Caki2 (cell line): ENCODE data around the gene FN1. TPM values are rescaled to one million over a fixed set of nuclear protein-coding genes. Genes with fewer than 3 reads are reported as not detected.
A peak's percentile ranks its signal among the peaks of the same experiment; 100 is the strongest.
"Not testable (repeated sequence)": the region's sequence is repeated elsewhere in the genome, so short reads cannot be mapped to it uniquely, and the experiment has no call there.

Experiments used
- DNase-seq: peaks from one replicate; pipeline ENCODE4 v3.0.0-alpha.2; 2015; ENCODE audit warnings: low read depth
- in situ Hi-C: cut with HindIII; loops from 2 replicates; pipeline ENCODE4 v1.10.0; 2016; ENCODE audit warnings: low sequenced_read_pairs, low pct_unique_long_range_greater_than_20kb, mixed read lengths
- total RNA-seq: library from RNA; depleted of rRNA; stranded (reverse); fragments of >200 nt; shearing (Covaris generic); gene quantifications from 2 replicates; pipeline ENCODE4 v1.2.3, GENCODE V29; 2014; ENCODE audit warnings: low replicate concordance; rRNA removed

Gene FN1
- total RNA-seq, 1 experiment from 2014 or later = 3,981 TPM

DNA sequence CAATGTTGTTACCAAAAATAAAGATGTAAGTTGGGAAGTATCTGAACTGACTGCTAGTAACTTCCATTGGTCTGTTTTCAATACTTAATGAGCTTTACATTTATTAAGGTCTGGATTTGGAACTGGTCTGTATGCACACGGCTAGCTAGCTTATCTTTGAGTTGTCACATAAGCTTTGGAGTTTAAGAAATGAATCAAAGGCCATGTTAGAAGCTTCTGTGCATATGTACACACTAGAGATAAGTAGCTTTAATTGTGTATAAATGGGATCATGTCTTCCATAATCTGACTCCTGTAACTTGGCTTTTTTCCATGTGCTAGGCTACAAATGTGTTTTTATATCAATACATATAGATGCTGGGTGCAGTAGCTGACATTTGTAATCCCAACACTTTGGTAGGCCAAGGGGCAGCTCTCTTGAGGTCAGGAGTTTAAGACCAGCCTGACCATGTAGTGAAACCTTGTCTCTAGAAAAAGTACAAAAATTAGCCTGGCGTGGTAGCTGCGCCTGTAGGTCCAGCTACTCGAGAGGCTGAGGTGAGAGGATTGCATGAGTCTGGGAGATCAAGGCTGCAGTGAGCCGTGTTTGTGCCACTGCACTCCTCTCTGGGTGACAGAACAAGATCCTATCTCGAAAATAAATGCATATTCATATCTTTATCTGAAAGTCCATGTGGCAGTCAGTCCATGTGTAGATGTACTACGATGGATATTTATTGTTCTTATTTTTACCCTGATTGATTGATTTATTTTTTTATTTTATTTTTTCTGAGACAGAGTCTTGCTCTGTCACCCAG, 96.8 kb downstream of the FN1 start:
- DNase-seq = no peak
- in situ Hi-C loops = no loop called here

DNA sequence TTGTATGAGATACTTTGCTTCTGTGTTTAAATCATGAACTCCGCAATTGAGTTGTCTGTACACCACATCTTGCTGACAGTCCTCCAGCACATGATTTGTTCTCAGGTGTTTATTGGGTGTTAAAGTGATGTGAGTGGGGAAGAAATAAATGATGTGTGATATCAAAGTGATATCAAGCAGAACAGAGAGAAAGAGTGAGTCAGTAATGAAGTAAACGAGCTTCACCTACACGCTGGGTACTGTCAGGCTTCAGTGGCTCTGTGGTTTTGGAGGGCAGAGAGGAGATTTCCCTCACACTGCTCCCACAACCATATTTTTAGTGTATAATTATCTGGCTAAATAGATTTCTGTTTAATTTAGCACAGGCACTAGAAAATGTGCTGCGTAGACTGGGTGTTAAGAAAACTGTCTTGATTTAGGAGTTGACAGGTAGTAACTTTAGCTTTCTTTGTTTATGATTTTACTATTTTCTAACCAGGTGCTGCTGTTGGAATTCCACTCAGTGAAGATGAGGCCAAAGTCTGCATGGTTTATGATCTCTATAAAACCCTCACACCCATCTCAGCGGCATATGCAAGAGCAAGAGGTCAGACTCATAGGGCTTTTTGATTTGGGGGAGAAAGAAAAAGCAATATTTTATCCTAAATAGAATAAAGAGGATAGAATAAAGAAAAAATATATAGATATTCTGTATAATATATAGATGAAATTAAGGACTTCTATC, 102.8 kb downstream of the FN1 start:
- in situ Hi-C loops = no loop called here
- DNase-seq = peak; percentile 92

DNA sequence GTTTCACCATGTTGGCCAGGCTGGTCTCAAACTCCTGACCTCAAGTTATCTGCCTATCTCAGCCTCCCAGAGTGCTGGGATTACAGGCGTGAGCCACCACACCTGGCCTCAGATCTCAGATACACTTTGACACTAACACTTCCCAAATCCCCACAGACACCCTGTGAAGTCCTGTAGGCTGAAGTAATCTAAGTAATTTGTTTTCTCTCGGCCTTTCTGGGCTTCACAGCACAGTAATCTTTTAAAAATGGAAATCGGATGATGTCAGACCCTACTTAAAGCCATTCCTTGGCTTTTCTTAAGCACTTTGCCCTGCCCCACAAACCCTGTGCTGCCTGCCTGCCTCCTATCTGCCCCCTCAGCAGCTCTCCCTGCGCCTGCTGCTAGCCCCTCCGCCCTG, 107.8 kb downstream of the FN1 start:
- in situ Hi-C loops = no loop called here
- DNase-seq = no peak

DNA sequence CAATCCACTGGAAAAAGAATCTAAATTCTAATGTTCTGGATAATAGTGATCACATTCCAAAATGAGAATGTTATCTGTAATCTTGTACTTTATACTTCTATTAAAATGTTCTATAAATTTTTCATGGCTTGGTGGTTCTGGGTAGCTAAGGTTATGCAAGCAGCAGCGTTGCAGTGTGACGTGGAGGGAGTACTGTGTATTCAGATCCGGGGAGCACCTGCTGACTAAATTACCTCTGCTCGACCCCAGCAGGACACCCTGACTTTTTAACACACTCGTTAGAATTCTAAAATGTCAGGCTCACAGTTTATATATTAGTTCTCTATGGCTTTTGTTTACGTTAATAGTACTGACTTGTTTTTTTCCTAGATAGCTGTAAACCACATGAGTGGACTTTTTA, 111.1 kb downstream of the FN1 start:
- DNase-seq = no peak
- in situ Hi-C loops = no loop called here

DNA sequence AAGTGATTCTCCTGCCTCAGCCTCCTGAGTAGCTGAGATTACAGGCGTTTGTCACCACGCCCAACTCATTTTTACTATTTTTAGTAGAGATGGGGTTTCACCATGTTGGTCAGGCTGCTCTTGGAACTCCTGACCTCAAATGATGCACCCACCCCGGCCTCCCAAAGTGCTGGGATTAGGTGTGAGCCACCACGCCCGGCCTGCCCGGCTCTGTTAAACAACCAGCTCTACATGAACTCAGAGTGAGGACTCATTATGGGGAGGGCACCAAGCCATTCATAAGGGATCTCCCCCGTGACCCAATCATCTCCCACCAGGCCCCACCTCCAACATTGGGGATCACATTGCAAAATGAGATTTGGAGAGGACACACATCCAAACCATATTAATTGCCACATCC, 115.2 kb downstream of the FN1 start:
- DNase-seq = no peak
- in situ Hi-C loops = no loop called here

DNA sequence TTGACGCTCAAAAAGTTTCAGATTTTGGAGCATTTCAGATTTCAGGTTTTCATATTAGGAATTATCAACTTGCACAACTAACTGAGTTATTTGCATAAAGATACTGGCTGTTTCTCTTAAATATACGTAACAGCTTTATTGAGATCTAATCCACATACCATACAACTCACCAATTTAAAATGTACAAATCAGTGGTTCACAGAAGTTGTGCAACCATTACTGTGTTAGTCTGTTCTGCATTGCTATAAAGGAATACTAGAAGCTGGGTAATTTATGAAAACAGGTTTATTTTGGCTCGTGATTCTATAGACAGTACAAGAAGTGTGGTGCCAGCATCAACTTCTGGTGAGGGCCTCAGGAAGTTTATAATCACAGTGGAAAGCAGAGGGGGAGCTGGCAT, 115.8 kb downstream of the FN1 start:
- DNase-seq = no peak
- in situ Hi-C loops = no loop called here

DNA sequence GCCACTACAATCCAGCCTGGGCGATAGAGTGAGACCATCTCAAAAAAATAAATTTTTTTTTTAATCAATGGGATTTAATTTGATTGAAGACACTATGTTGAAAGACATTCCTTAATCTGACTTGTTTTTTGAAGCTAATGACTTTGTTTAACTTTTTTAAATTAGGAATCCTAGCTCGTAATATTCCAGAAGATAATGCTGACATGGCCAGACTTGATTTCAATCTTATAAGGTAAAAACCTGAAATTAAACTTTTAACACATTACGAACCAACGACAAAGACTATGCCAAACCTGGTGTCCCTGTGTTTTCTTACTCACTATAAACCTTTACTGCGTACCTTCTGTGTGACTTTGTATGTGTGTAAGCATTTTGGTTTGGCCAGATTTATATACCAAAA, 116.4 kb downstream of the FN1 start:
- no peak for DNase-seq

DNA sequence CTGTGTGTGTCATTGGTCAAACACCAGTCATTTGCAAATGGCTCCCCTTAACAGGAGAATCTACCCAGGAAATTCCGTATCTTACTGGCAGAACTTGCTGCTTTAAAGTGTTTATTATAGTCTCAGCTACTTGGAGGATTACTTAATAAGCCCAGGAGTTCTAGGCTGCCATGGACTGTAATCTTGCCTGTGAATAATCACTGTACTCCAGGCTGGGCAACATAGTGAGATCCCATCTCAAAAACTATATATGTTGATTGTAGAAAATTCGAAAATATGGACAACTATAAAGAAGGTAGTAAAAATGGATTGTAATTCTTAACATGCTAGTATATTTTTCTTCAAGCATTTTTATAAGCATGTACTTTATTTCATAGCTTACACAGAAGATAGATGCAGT, 119.5 kb downstream of the FN1 start:
- no peak for DNase-seq
- in situ Hi-C loops = no loop called here

More for the DNA sequence above, 116.4 kb downstream of the FN1 start:
- in situ Hi-C loops = no loop called here

DNA sequence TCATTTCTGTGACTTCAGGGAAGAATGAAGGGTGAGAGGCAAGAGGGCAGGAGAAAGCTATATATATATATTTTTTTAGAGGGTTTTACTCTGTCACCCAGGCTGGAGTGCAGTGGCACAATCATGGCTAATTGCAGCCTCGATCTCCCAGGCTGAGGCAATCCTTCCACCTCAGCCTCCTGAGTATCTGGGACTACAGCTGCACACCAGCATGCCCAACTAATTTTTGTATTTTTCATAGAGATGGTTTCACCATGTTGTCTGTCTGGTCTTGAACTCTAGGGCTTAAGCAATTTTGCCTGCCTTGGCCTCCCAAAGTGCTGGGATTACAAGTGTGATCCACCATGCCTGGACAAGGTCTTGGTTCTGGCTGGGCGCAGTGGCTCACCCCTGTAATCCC, 120.6 kb downstream of the FN1 start:
- no peak for DNase-seq
- in situ Hi-C loops = no loop called here

DNA sequence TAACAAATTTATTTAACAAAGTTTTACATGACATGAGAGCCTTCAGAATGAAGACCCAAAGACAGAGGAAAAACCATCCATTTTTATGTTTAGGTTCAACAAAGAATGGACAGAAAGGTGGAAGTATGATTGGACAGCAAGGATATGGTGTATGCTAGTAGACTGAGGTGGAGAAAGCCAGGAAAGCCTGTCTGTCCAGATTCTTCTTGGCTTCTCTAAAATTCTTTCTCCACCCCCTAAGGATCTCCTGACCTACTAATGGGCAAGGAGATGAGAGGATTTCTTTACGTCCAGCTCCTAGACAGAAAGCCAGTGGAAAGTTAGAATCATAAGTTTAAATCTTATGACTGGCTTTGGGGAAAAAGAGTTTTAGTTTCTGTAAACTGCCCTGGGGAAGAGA, 121.0 kb downstream of the FN1 start:
- in situ Hi-C loops = no loop called here
- no peak for DNase-seq

DNA sequence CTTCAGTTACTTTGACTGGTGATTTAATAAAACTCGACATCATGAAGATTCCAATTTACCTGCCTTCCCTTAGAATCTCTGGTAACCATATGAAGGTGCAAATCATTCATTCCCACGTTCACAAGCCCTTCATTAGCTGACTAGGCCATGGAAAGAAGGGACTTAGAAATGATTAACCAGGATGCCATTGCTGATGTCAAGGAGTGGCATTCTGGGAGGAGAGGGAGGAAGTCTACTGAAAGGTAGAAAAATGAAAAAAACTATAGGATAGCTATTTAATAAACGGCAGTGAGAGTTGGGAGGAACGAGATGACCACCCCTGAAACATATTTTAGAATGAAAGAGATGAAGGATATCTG, 122.6 kb downstream of the FN1 start:
- no peak for DNase-seq
- in situ Hi-C loops = no loop called here

DNA sequence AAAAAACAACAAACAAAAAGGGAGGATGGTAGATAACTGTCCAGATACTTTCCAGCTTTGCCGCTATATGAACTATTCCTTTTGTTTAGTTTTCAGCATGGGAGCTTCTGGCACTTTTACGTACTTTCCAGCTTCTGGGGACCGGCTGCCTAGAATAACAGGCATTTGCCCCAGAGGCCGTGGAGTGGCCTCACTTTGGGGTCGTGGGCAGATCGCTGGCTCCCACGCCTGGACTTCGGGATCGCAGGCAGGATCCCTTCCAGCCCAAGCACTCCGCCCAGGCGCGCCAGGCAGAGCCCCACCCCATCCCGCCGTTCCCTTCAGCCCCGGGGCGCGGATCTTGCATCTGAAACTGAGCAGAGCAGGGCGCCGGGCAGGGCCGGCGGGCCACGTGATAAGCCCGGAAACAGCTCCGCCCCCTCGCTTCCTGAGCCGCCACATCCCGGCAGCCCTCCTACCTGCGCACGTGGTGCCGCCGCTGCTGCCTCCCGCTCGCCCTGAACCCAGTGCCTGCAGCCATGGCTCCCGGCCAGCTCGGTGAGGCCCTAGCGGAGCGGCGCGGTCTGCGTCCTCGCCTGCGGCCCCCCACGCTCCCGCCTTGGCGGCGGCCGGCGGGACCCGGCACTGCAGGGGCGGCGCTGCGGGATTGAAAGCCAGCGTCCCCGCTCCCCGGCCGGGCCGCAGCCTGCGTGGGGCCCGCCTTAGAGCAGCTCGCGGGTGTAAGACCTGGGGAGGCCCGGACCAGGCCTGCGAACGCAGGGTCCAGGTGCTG, 124.1 kb downstream of the FN1 start, which contains the start of gene ATIC:
Gene ATIC (plus strand): TSS at position 435 of the 772 bp plus-strand sequence. CDS start 84 bp downstream, at position 519.
- peak; percentile 92 for DNase-seq

DNA sequence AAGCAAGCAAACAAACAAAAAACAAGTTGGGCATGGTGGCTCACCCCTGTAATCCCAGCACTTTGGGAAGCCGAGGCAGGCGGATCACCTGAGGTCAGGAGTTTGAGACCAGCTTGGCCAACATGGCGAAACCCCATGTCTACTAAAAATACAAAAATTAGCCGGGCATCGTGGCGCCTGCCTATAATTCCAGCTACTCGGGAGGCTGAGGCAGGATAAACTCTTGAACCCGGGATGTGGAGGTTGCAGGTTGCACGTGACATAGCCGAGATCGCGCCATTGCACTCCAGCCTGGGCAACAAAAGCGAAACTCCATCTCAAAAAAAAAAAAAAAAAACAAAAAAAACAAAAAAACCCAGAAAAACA, 124.6 kb downstream of the FN1 start:
- in situ Hi-C loops, DNase-seq: not testable (repeated sequence)

More for the DNA sequence above, 124.1 kb downstream of the FN1 start, which contains the start of gene ATIC:
- in situ Hi-C loops = no loop called here

Other genes starting within 250 kb of the FN1 start
- gene ATIC, start 124.0 kb downstream of the FN1 start, total RNA-seq = 28.2 and 55.3 TPM in 2 replicates